ENCODE data around the gene CMAS. TPM values are rescaled to one million over a fixed set of nuclear protein-coding genes. Genes with fewer than 3 reads are reported as not detected.

The CMAS gene
- polyA plus RNA-seq, 1 experiment: 31.7 TPM

GRCh38 chr12:22044391-22044790 is 1.6 kb upstream of the CMAS start:
- TF ChIP-seq CTCF (IDR thresholded peaks at IDR 0.05; ENCODE audit: low read depth, low read length): no peak
- ChIA-PET POLR2A (no interaction called here), CTCF (no interaction called here)

GRCh38 chr12:22046968-22047390 is 961 bp downstream of the CMAS start:
- CTCF ChIA-PET: interaction anchor here (0.7 to 3.9 kb wide), 5 partner anchors 9 to 367 kb away, joined by 3 to 21 read pairs (median 4); no protein-coding TSS in a partner anchor
- H3K27ac ChIP-seq (ENCODE audit: low read depth, low read length): peak overlapping the region; percentile 50
- POLR2A ChIA-PET: interaction anchor here (0.9 kb wide), 1 partner anchor 237 kb away, joined by 3 read pairs; no protein-coding TSS in a partner anchor
- H3K27me3 ChIP-seq (ENCODE audit: control insufficient read depth, insufficient read depth, low read length): no peaks in the 10 kb centered on the region
- peak overlapping the region; percentile 84 for H3K4me3 ChIP-seq (ENCODE audit: low read depth, low read length)
- no peaks in the 10 kb centered on the region; the same call in 1 of the 2 replicates for H3K9me3 ChIP-seq (ENCODE audit: control insufficient read depth, insufficient read depth, low read length)
- no peak for TF ChIP-seq CTCF (IDR thresholded peaks at IDR 0.05; ENCODE audit: low read depth, low read length)
- no peak for DNase-seq (ENCODE audit: low read depth, low spot score)

More at GRCh38 chr12:22044391-22044790, 1.6 kb upstream of the CMAS start:
- H3K27ac ChIP-seq (ENCODE audit: low read depth, low read length): no peak overlapping the region
- H3K9me3 ChIP-seq (ENCODE audit: control insufficient read depth, insufficient read depth, low read length): no peaks in the 10 kb centered on the region; the same call in 1 of the 2 replicates
- H3K4me3 ChIP-seq (ENCODE audit: low read depth, low read length): no peak overlapping the region
- no peak for DNase-seq (ENCODE audit: low read depth, low spot score)
- no peaks in the 10 kb centered on the region for H3K27me3 ChIP-seq (ENCODE audit: control insufficient read depth, insufficient read depth, low read length)

GRCh38 chr12:22047494-22047893 is 1.5 kb downstream of the CMAS start:
- H3K27me3 ChIP-seq (ENCODE audit: control insufficient read depth, insufficient read depth, low read length): no peaks in the 10 kb centered on the region
- H3K27ac ChIP-seq (ENCODE audit: low read depth, low read length): no peak overlapping the region
- no peak overlapping the region for H3K4me3 ChIP-seq (ENCODE audit: low read depth, low read length)
- CTCF ChIA-PET: interaction anchor here (0.7 to 3.9 kb wide), 5 partner anchors 13 to 412 kb away, joined by 3 to 21 read pairs (median 4); no protein-coding TSS in a partner anchor
- TF ChIP-seq CTCF (IDR thresholded peaks at IDR 0.05; ENCODE audit: low read depth, low read length): no peak
- POLR2A ChIA-PET: no interaction called here
- DNase-seq (ENCODE audit: low read depth, low spot score): no peak
- H3K9me3 ChIP-seq (ENCODE audit: control insufficient read depth, insufficient read depth, low read length): no peaks in the 10 kb centered on the region; the same call in 1 of the 2 replicates

GRCh38 chr12:22048351-22049041 is 2.5 kb downstream of the CMAS start:
- Histone ChIP-seq H3K9me3 (ENCODE audit: control insufficient read depth, insufficient read depth, low read length) (no peaks in the 10 kb centered on the region; the same call in 1 of the 2 replicates), H3K27ac (ENCODE audit: low read depth, low read length) (no peak overlapping the region), H3K4me3 (ENCODE audit: low read depth, low read length) (no peak overlapping the region), H3K27me3 (ENCODE audit: control insufficient read depth, insufficient read depth, low read length) (no peaks in the 10 kb centered on the region)
- no peak for TF ChIP-seq CTCF (IDR thresholded peaks at IDR 0.05; ENCODE audit: low read depth, low read length)
- DNase-seq (ENCODE audit: low read depth, low spot score): no peak
- POLR2A ChIA-PET: no interaction called here
- CTCF ChIA-PET: interaction anchor here (1.2 to 3.9 kb wide), 3 partner anchors 287 to 411 kb away, joined by 3 to 21 read pairs (median 9); no protein-coding TSS in a partner anchor

- no peak for TF ChIP-seq CTCF (IDR thresholded peaks at IDR 0.05; ENCODE audit: low read depth, low read length)
- no peak for DNase-seq (ENCODE audit: low read depth, low spot score)
- Histone ChIP-seq H3K4me3 (ENCODE audit: low read depth, low read length) (no peak overlapping the region), H3K27ac (ENCODE audit: low read depth, low read length) (no peak overlapping the region), H3K27me3 (ENCODE audit: control insufficient read depth, insufficient read depth, low read length) (no peaks in the 10 kb centered on the region), H3K9me3 (ENCODE audit: control insufficient read depth, insufficient read depth, low read length) (no peaks in the 10 kb centered on the region; the same call in 1 of the 2 replicates)
- ChIA-PET CTCF (interaction anchor here (1.7 kb wide), 1 partner anchor 285 kb away, joined by 7 read pairs; no protein-coding TSS in a partner anchor), POLR2A (no interaction called here)
Observed at GRCh38 chr12:22050078-22050477, 4.1 kb downstream of the CMAS start.

All from AG04450 (cell line).